HG03039 (cell line): ENCODE measurements around the gene CRB1.

ENCODE experiments used
- ATAC-seq: cut with Tn5 transposase; IDR thresholded peaks from one replicate; pipeline ENCODE4 v1.9.1; 2021; ENCODE audit warnings: mild to moderate bottlenecking, moderate library complexity; ENCODE audit not compliant: unreplicated experiment

Gene CRB1

DNA sequence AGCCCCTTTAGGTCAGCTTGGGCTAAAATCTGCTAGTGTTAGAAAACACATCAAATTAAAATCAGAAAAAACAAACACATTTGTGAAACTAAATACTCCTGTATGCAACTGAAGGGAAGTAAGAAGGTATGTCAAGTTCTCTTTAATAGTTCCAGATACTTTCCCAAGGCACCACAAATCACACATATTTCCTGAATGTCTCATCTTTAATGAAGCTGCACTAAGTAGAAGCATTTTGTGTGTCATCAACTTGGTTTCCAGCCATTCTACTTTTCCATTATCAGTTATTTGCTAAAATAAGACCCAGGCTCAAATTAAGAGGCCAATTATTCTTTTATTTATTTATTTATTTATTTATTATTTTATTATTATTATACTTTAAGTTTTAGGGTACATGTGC lies 34.7 kb downstream of the CRB1 start:
- no peak for ATAC-seq

DNA sequence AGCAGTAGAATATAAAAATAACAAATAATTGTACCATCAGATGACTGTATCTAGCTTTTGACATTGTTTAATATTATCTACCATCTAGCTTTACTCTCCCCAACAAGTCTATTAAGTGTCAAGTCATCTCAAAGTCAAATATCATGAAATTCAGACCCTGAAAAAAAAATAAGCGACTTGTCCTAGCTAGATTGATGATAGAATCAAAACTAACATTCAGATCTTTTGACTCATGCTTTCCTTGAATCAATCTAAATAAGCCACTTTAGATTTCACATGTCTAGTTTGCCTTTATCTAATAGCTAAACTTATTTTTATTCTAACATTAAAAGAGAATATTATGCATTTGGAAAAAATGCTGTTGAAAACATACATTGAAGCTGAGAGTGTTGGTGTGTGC lies 35.4 kb downstream of the CRB1 start:
- no peak for ATAC-seq

DNA sequence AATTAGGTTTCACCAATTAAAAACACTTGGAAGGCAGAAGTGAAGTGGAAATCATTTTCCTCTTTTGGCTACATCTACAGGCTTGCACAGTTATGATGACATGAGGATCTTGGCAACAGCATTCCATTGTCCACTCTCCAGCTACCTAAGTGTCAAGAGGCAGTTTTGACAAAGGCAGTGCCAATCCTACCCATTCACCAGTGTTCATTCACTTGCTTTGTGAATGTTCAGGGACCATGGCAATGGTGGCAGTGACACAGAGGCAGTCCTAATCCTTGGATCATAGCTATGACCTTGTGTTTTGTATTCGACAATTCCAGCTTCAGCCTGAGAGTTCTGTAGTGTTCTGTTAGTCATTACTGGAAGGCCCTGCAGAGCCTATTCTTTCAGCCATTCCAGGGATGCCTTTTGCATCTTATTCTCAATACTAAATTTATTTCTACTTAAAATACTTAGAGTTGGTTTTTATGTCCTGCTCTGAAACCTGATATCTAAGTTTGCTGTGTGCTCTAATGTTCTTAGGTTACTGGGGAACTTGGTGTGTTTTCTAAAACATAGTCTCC lies 36.7 kb downstream of the CRB1 start:
- no peak for ATAC-seq

DNA sequence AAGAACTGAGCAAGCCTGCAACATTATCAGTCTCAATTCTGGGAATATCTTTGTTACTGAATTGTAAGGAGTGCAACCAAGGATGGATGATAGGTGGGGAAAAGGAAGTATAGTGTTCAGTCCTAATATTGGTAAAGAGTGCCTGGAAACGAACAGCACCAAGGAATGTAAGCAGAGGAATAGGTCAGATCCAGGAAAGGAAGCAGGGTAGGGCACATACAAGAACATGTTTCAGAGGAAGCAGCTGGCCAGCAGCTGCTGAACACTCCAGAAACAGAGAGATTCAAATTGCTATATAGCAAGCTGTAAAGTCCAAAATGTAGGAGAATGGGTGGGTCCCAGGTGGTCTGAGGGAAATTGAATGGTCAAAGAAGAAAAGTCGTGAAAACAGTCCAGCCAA lies 37.9 kb downstream of the CRB1 start:
- no peak for ATAC-seq

DNA sequence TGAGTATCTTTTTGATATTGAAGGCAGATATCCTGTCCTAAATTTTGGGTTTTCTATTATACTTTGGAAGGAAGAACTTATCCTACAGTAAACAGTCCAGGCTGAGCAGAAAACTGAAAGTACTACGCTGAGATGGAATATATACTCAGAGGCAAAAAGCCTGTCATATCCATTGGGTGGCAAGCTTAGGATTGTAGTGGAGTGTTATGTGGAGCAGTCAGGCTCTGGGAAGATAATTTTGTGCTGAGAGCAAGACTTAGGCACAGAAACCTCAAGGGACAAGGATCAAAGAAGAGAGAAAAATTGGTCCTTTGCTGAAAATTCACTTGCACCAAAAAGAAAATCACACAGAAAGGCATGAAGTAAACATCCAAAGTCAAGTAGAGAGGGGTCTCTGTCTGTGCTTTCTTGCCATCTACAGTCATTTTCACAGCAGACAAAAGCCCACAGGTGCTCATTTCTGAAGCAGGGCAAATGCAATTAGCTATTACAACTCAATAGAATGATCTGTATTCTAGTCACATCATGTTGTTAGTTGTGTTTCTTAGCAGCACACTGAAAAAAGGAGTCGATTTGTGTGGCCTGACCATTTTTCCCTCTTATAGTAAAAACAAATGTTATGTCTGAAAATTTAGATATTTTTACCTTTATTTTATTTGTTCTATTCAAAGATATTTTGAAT lies 38.5 kb downstream of the CRB1 start:
- no peak for ATAC-seq

DNA sequence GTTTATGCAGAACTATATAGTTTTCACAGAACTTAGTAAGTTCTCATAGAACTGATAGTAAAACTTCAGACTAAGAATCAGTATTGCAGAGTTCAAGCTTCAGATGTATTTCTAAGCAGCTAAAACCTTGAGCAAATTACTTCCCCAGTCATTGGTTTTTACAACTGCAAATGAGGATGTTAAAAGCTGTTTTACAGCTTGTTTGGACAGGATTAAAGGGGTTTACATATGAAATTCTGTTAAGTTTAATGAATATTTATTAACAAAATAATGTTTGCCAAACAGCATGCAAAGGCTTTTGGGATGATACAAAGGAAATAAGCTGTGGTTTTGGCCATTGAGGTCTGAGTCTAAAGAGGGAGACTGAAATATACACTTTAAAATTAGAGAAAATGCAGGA lies 39.1 kb downstream of the CRB1 start:
- no peak for ATAC-seq

DNA sequence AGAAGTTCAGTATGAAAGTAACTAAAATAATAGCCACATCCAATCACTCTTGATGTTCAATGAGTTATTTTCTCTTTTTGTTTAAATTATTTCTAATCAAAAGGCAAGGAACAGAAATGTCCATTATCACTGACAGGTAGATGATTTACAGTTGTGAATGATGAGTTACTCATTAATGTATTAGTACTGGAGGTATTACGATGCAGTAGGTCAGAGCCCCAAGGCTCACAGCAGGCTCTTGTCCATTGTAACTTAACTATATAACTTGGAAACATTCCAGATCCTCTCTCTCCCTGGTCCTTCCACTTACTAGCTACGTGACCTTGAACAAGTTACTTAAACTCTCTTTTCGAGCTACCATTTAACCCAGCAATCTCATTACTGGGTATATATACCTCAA lies 39.5 kb downstream of the CRB1 start:
- ATAC-seq = no peak

DNA sequence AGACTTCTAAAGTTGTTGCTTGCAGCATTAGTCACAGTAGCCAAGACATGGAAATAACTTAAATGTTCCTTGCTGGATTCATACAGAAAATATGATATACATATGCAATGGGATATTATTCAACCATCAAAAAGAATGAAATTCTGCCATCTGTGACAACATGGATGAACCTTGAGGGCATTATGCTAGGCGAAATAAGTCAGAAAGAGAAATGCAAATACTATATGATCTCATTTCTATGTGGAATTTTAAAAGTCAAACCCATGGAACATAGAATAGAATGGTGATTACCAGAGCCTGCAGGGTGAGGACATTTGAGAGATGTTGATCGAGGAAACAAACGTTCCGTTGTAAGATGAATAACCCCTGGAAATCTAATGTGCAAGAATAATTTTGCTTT lies 43.0 kb downstream of the CRB1 start:
- ATAC-seq = no peak

DNA sequence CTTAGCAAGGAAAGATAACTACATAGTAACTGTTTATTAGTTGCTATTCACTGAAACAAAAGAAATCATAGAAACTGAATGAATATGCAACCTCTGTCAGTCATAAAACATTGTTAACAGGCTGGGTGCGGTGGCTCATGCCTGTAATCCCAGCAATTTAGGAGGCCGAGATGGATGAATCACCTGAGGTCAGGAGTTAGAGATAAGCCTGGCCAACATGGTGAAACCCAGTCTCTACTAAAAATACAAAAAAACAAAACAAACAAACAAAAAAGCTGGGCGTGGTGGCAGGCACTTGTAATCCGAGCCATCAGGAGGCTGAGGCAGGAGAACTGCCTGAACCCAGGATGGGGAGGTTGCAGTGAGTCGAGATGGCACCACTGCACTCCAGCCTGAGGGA lies 44.1 kb downstream of the CRB1 start:
- ATAC-seq = no peak

DNA sequence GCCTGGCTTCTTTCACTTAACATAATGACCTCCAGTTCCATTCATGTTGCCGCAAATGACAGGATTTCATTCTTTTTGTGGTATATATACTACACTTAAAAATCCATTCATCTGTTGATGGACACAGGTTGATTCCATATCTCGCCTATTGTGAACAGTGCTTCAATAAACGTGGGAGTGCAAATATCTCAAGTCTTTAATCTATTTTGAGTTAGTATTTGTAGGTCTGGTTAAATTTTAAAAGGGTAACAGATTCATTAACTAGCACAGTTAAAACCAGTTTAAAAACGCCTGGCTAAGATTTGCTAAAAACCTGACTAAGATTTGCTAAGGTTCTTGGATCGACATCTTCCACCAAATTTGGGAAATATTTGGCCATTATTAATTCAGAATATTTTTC lies 45.7 kb downstream of the CRB1 start:
- no peak for ATAC-seq

DNA sequence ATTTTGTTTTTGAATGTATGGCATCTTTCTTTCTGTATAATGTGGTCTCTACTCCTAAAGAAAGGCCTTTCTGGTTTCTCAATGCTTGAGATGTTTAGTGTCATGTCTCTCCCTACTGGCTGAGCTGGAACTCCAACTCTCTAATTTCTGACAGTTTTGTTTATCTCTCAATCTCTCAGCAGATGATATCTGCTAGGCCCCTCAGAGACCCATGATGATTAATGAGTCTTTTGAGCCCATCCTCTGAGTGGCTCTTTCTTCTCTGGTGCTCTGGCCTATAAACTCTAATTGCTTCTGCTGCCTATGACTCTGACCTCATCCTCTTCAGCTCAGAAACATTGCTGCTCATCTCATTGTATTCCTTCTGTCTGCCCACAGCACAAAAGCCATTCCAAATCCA lies 46.6 kb downstream of the CRB1 start:
- ATAC-seq = no peak

DNA sequence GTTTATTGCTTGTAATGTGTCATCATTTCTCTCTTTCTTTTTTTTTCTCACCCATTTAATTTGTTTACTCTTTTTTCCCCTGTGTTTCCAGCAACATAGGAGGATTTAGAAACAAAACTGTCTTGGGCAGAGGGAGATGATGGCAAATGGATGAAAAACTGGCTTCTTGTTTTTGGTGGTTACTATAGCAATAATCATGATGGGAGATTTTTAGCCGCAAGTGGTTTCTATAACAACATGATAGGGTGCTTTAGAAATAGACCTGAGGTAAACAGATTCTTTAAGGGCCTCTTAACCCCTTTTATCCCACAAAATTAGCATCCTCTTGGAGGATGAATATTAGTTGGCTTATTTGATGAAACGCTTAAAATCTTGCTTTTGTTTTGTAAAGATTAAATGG lies 51.6 kb downstream of the CRB1 start:
- ATAC-seq = no peak

DNA sequence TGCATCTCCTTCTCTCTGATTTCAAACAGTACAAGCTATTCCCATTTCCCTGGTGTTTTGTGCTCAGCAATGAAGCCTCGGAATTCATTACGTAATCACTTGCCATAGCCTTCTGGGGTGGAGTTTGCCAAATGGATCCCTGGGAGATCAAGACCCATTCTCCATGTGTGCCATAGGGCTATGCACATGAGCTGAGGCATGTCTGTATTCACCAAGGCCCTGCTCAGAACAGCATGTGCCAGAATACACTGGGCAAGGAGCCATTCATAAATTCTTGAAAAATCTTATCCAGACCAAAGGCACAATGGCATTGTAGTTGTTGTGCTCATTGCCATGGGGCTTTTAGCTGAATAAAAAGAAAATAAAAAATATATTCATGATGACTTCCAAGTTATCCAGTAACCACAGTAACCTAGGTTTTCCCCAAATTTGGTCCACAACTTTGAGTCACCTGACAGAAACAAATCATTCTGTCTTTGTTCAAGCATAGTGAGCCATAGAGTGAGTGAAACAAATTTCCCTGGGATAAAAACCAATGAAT lies 53.0 kb downstream of the CRB1 start:
- no peak for ATAC-seq

DNA sequence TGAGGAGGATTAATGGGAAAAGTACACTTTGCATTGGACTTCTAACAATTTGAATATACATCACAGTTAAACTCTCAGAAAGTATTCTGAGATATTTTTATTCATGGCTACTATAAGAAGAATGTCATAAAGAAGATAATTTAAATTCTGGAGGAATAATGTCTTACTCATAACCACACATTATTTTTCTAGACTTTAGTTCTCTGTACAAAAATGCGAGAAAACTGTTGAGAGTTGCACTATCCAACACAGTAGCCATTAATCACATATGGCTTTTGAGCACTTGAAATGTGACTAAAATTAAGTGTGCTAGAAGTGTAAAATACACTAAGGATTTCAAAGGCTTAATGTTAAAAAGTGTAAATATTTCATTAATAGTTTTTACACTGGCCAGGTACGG lies 53.8 kb downstream of the CRB1 start:
- ATAC-seq = no peak

DNA sequence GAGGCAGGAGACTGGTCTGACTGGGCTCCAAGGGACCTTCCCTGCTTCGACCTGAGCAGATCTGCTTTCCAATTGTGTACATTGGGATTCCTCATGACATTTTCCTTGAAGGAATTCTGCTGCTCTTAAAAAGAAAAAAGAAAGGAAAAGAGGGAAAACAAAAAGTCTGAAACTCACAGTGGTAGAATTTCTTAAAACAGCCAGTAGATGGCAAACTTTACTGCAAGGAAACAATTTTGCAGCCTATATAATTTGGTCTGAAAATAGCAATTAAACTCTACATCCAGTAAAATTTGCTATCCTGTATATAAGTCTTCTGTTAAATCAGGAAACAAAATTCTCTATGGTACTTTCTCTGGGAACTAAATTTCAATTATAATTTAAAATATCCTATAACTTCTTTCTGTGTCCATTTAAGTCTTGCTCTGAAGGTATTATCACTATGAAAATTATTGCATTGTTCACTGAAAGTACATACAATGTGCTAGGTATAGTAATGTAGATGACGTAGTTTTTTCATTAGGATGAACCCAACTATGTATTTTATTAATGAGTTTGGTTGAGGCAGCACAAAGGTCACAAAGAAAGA lies 59.8 kb downstream of the CRB1 start:
- ATAC-seq = no peak

DNA sequence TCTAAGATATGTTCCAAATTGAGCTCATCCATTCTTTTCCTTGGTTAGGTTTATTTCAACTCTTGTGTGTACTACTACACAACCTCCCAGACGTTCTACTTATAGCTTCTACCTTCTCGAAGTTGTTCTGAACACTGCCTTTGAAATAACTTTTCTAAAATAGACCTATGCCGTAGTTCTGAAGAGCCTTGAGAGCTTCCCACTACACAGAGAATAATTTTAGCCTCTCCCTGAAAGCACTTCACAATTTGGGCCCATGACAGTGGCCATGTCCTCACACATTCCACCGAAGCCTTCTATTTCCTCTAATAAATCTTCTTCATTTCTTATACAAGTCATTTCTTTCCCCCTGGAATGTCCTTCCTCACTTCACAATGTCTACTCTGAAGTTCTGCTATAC lies 62.2 kb downstream of the CRB1 start:
- no peak for ATAC-seq

DNA sequence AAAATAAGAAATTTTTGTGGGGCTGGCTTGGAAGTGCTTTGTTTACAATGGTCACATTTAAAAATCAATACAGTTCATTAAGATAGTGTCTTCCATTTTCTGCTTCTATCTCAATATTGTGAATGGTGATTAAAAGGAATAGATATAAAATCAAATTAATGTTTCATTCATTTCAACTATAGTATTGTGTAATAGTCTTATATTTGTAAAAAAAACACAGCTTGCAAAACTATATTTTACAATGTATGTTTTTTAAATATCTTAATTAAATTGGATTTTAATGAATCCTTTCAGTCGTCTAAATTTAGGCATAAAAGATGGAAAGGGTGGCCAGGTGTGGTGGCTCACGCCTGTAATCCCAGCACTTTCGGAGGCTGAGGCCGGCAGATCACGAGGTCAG lies 63.5 kb downstream of the CRB1 start:
- no peak for ATAC-seq

DNA sequence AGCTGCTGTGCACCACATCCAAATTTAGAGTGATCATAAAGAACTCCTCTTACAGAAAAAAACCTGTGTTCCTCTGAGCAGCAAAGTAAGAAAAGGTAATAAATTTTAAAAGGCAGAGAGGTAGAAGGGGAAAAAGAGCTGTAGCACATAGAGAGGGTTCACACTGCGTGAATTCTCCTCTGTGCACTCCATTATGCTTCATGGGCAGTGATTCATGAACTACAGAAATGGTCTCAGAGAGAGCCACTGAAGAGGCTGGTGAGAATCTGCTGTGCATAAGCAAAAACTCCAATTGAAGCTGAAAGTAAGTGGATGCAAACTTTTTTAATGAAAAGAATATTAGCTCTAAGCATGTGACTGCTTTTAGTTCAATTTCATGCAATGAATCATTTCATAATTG lies 65.0 kb downstream of the CRB1 start:
- ATAC-seq = no peak

DNA sequence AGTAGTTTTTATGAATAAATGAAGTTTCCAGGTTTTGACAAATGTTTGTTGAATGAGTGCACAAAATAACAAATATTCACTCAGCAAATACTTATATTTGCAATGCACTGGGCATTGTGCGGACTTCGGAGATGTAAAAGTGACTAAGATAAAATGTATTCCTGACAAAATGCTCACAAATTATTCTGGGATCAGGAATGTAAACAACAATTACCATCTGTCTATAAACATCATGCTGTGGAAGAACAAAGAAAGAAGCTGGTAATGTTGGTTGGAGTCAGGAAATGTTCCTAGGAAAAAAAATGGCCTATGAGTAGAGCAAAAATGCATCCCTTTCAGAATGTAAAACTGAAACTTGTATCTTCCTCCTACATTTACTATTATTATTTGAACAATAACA lies 68.5 kb downstream of the CRB1 start:
- no peak for ATAC-seq

DNA sequence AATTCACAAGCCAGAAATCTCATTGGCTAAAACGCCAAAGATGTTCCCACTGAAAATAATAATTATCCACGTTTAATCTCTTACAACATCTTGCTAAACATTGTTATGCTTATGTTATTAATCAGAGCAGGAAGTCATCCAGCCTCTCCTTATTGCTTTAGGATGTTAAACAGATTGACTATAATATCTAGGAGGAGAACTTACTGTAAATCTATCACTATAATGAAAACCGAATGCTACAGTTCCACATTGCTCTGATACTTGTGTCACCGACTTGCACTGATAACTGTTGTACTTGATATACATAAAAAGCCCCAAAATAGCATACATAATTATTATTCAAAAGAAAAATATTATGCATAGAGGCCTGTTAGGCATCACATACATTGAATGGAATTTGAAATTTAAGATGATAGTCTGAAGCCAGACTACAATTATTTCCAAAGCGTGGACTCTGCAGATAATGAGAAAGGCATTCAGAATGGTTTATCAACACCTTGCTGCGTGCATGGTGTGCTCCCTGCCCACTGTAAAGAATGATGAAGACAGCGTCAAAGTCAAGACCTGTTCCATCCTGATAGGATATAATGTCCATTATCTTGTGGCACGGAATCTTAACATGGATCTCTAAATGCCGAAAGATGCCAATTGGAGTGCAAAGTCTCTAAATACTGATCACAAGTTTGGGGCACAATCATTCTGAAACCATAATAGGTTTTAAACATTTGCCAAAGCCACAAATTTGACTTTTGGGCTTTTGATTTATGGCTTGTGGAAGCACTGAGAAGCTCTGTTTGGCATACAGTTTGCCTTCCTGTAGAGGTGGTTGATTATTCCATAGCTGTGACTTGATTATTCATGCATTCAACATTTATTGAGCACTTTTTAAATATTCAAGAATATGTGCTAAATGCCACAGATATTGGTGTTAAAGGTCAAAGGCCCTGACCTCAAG lies 71.3 kb downstream of the CRB1 start:
- ATAC-seq = no peak

DNA sequence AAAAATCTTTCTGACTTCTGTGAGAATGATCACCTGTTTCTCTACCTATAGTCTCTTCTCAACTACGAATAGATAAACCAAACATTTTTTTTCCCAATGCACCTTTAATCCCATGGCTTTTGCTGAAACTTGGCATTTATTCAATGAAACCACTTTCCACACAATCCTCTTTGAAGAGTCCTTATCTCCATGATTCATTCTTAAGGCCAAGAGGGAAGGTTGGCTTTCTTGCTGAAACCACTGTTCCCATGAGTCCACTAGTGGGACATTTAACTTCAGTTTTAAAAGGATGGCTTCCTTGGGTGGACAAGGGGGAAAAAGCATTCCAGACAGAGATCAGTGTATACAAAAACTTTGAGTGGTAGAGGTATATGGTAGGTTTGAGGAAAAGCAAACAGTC lies 73.6 kb downstream of the CRB1 start:
- no peak for ATAC-seq
